Stimulated activated CD8-positive, alpha-beta memory T cell treated with anti-CD3 and anti-CD28 coated beads, Interleukin-2, amount 100 ng/mL, for 48 hours (primary cell): Measurements from ENCODE around the gene PDCD1.
A peak's percentile ranks its signal among the peaks of the same experiment; 100 is the strongest.
"Not testable (repeated sequence)": the region's sequence is repeated elsewhere in the genome, so short reads cannot be mapped to it uniquely, and the experiment has no call there.

Experiments used
- DNase-seq, 2 donors: peaks; one replicate each; pipeline ENCODE4 v3.0.0-alpha.2; 2020; ENCODE audit warnings: low read depth in 2 of 2

The PDCD1 gene

DNA sequence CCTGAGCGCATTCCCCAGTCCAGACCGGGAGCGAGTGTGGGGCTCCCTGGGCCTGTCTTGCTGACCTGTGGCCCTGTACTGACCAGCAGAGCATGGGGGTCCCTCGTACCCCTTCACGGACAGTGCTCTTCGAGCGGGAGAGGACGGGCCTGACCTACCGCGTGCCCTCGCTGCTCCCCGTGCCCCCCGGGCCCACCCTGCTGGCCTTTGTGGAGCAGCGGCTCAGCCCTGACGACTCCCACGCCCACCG is 44.4 kb downstream of the PDCD1 start:
- no peak for DNase-seq

DNA sequence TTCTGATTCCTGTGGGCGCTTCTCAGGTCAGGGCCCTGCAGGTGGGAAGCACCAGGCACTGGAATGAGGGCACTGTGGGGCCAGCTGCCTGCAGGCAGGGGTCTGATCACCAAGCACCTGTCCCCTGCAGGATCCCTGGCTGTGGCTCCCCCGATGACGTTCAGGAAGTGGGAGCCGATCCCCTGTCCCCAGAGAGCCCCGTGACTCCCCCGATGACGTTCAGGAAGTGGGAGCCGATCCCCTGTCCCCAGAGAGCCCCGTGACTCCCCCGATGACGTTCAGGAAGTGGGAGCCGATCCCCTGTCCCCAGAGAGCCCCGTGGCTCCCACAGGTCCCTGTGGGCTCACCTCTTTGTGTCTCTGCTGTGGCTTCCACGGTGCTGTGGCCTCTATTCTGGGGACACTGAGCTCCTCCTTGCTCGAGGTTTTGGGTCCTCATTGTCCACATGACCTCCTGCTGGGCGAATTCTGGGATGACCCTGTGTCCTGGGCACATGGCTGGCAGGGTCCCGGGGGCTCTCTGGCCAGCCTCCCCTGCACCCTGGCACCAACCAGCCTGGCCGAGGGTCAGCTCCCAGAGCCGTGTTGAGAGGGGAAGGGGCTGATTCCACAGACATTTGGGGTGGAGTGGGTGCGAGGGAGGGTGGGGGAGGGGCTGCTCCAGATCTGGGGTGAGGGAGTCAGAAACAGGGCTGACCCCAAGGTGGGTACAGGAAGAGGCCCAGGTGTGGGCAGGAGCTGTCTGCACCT is 44.9 kb downstream of the PDCD1 start:
- DNase-seq, result no peak

DNA sequence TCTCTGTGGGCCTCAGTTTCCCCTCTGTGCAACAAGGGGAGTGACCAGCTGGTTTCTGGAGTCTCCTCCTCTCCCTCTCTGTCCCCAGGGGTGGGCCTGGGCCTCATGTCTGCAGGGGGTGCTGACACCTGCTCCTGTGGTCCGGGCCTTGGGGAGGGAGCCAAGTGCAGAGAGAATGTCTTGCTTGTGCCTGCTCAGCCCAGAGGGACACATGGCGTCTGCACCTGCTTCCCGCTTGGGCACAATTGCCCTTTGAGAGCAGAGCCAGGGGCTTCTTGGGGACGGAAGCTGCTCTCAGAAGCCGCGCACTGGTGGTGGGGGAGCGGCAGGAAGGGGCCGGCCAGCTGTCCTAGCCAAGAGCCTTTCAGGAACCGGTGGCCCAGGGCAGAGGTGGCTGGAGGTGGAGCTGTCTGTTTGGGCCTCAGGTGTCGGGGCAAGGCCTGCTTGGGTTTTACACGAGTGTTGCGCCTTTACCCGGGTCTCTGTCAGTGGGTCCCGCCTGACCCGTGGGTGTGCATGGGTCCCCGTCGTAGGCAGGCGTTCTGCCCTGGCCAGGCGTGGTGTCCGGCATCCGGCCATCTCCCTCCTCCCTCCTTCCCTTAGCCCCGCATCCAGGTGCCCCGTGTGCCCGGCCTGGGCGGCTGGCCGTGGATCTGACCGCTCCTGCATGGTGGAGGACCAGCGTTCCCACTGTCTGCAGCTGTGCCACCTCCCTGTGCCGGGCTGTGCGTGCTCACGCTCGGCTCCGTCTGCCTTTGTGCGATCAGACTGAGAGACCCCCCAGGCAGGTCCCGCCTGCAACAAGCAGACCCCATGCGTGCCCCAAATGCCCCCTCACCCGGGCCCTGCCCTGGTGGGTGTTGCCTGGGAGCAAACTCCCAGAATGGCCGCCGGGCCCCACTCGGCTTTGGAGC is 45.7 kb downstream of the PDCD1 start:
- no peak for DNase-seq

DNA sequence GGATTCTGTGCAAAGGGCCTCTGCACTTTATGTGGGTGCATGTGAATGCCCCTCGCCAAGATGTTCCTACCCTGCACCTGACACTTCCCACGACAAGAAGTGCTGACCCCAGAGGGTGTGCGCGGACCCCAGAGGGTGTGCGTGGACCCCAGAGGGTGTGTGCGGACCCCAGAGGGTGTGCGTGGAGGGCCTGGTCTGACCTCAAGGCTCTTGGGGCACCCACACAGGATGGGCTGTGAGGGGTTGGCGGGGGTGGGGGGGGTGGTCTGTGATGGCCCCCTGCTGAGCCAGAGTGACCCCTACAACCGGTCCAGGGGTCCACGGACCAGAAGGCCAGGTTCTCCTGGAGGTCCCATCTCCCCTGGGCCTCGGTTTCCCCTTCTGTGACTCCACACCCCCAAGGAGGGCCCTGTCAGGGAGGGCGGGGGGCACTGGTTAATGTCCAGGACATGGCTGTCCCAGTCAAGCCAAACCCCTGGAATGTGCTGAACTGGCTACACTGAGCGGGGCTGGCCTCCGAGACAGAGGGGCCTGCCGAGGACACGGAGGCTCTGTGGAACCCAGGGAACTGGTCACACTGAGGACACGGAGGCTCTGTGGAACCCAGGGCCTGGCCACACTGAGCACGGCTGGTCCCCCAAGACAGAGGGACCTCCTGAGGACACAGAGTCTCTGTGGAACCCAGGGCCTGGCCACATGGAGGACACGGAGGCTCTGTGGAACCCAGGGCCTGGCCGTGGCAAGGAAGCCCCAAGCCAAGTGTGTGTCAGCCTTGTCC is 46.6 kb downstream of the PDCD1 start:
- DNase-seq, result no peak

DNA sequence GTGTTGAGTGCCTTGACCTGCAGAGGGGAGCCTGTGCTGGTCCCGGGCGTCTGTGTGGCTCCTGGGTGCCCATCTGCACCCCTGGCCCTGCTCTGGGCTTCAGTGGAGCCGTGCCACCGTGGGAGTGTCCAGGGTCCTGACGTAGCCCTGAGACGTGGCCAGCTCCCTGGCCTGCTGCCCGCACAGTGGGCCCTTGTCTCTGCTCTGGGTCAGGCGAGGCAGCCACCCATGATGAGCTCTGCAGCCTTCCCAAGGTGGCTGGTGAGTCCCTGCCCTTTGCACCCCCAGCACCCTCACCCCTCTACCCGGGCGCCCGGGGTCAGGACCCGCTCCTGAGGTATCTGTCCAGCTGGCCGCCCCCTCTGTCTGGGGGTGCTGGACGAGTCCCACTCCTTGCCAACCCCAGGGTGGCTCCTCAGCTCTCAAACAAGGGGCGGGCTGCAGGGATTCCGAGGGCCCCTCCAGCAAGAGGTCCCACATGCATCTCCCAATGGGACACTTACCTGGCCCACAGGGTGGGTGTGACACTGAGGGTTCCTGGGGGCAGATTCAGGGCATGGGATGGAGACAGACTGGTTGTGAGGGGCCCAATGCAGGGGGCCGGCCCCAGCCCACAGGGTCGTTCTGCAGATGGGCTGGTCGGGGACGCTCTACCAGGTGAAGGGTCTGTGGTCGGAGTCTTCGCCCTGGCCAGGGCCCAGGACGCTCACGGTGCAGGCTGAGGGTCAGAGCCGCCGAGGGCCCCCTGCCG is 47.3 kb downstream of the PDCD1 start:
- no peak for DNase-seq

DNA sequence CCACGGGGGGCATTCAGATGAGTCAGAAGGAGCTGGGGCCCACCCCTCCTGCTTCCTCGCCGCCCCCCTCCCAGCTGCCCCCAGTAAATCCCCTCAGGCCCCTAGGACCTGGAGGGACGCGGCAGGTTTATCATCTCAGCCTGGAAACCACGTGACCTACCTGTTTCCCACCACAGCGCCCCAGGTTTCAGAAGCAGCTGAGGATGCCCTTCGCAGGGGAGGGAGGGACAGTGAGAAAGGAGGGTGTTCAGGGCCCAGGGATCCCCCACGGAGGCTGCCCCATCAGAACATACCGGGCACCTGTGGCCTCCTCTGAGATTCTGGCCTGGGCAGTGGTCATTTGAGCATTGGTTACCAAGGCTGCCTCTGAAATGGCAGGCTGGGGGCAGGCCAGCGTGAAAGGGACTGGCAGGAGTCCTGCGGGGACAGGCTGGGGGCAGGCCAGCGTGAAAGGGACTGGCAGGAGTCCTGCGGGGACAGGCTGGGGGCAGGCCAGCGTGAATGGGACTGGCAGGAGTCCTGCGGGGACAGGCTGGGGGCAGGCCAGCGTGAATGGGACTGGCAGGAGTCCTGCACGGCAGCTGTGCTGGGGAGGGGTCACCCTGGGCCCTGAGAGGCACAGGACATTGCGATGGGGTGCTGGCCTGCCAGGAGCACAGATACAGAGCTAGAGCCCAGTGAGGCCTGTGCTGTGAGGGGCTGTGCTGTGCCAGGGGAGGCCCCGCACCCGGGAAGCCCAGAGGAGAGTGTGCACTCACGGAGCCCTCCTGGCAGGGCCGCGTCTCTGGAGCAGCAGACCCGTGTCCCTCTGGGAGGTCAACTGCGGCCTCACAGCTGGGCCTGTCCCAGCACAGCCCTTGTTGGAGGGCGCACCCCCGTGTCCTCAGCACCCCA is 48.1 kb downstream of the PDCD1 start:
- no peak for DNase-seq

DNA sequence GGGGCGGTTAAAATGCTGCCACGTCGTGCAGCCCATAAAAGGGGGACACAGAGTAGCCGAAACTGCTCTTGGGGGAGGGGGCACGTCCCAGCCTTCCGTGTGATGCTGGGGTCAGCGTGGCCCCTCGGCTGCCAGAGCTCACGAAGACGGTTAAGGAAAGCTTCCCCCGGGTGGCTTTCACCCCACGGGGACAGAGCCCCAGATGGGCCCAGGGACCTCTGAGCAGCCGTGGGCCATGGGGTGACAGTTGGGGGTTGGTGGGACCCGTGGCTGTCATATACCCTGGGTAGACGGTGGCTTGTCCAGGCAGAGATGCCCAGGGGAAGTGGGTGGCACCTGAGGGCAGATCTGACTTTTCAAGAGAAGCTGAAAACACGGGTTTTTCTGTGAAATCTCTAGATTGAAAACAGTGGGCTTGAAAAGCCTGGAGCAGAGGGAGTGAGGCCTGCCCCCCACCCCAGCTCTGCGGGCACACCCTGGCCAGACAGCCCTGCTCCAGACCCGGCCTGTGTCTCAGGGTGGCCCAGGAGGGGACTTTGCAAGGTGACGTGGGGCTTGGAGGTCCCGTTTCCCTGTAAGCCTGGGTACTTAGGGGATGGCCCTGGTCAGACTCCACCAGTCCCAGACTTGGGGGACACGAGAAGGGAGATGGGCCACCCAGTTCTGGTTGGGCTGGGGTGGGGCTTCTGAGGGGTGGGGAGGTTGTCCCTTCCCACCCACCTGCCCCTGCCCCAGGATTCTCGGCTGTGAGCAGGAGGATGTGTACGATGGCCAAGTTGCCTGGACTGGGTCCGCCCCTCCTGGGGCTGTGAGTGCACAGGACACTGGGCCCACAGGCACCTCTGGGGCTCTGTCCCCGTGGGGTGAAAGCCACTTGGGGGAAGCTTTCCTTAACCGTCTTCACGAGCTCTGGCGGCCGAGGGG is 49.0 kb downstream of the PDCD1 start:
- DNase-seq, result no peak

DNA sequence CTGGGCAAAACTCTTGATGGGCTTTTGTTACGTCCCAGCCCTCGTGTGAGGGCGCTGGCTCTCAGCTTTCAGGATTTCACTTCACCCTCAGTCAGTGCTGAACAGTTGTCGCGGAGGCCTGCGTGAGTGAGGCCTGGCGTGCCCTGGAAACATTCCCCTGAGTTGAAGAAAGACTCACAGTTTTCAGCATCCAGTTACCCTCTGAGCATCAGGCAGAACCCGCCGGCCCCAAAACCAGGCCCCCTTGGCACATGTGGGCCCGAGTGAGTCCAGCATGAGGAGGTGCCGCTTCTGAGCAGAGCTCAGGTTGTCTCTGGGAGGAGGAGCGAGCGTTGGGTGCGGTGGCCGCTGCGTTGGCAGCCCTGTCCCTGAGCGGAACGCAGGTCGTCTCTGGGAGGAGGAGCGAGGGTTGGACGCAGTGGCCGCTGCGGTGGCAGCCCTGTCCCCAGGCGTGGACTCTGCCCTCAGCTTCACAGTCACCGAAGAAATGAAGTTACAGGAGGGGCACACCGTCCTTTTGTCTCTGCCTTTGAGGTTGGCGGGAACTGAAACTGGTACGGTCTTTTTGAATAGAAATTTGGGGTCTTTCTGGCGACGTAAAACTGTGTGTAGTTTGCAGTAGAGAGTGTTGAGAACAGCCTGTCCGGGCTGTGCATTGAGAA is 49.8 kb downstream of the PDCD1 start, which contains the start of gene NEU4:
TSS of gene NEU4 (plus strand) at position 473 of the 662 bp plus-strand sequence. CDS start 5,292 bp downstream, outside the sequence.
- no peak for DNase-seq

DNA sequence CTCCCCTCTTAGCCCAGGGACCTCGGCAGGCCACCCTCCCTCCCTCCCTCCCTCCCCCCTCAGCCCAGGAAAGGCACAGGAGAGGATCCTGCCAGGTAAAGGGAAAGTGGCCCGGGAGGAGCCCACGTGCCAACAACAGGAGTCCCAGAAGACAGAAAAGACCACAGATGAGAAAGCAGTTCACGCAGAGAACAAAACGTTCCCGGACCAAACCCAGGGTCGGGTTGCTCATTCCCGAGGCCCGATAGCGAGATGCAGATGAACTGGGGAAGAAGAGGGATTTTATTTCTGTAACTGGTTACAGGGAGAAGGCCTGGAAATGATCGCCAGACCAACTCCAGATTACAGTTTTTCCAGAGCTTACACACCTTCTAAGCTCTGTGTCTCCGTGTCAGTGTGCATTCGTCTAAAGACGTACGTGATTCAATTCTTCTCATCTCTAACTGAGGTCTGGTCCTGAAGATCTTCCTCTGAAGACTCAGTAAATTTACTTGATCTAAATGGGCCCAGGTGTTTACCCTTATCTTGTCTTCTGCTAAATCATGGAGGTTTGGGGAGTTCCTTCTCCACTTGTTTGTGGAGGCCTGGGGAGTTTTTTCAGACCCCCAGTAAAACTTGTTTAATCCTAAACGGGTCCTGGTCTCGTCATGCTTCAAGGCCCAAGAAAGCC is 50.5 kb downstream of the PDCD1 start:
- no peak for DNase-seq

DNA sequence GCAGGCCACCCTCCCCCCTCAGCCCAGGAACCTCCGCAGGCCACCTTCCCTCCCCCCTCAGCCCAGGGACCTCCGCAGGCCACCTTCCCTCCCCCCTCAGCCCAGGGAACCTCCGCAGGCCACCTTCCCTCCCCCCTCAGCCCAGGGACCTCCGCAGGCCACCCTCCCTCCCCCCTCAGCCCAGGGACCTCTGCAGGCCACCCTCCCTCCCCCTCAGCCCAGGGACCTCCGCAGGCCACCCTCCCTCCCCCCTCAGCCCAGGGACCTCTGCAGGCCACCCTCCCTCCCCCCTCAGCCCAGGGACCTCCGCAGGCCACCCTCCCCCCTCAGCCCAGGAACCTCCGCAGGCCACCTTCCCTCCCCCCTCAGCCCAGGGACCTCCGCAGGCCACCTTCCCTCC is 52.5 kb downstream of the PDCD1 start:
- not testable (repeated sequence) for DNase-seq

DNA sequence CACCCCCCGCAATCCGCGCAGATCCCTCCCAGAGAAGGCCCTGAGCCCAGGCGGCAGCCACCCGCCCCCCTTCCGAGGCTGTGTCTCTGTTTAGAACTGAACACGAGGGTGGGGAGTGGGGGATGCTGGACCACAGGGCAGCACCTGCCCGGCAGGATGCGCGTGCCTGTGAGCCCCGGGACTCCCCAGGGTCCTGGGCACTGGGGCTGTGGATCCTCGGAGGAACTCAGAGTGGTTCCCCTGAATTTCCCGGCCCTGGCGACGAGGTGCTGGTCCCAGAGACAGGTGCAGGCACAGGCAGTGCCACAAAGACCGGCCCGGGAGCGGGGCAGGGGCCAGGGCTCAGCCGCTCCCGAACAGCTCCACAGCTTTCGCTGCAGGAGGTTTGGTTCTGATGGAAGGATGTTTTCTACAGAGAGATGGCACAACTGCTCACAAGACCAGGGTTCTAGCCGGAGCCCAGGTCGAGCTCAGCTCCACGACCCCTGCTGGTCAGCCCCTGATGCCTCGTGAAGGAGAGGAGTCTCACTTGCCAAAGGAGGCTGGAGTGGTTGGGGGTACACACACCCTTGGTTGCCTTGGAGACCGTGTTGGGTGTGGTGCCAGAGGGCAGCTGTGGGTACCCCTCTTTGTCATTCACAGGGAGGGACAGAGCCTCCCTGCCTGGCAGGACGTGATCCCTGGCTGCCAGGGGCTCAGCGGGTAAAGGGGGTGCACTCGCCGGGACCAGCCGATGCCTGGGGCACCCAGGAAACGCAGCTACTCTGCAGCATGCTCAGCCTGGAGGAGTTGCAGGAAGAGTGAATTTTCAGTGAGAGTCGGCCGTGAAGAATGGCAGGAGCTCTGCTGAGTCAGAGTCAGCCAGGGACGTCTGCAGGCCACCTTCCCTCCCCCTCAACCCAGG is 54.1 kb downstream of the PDCD1 start:
- no peak for DNase-seq

DNA sequence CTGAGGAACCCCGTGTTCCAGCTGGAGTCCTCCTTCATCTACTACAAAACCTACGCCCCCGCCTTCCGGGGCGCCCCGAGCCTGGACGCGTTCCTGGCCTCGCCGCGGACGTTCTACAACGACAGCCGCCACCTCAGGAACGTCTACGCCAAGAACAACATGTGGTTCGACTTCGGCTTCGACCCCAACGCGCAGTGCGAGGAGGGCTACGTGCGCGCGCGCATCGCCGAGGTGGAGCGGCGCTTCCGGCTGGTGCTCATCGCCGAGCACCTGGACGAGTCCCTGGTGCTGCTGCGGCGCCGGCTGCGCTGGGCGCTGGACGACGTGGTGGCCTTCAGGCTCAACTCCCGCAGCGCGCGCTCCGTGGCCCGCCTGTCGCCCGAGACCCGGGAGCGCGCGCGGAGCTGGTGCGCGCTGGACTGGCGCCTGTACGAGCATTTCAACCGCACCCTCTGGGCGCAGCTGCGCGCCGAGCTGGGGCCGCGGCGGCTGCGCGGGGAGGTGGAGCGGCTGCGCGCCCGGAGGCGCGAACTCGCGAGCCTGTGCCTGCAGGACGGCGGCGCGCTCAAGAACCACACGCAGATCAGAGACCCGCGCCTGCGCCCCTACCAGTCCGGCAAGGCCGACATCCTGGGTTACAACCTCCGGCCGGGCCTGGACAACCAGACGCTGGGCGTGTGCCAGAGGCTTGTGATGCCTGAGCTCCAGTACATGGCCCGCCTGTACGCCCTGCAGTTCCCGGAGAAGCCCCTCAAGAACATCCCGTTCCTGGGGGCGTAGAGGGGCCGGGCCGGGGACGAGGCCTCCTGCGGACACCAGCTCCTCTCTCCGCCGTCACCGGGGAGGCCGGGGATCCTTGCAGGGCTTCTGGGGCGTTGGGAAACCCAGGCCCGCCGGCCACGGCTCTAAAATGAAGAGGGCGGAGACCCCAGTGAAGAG is 55.0 kb downstream of the PDCD1 start:
- DNase-seq, result peak; percentile 36 to 50

DNA sequence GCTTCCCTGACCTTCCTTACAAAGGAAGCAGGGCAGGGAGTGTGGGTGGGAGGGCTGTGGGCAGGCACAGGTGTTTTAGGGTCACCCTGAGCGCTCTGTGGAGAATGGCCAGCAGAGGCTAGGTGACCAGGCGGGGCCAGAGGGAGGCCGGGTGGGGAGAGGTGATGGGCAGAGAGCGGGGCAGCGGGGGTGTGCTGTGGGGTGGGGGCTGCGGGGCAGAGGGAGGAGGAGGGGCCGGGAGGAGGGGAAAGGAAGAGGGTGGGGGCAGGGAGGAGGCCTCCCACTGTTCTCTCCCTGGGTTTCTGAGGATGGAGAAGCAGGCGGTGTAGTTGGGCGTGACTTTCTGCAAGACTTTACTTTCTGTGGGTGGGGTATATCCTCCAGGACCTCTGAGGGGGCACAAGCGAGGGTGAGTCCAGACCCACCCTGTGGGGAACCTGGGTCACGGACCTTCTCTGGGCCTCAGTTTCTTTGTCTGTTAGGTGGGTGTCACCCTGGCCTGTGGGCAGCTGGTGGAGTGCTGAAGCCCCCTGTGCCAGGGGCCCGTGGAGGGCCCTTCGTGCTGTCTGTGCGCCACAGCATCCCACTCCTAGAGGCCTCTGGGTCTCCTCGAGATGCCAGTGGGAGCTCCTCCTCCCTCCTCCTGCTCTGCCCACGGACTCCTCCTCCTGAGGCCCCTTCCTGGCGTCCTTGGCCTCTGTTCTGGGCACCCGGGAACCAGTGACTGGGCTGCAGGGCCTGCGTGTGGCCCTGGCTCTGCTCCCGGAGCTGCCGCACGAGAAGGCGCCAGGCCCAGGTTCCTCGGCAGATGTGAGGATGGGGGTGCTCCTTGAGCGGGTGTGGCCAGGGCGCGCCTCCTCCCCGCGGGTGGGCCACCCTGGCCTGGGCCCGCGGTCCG is 56.0 kb downstream of the PDCD1 start:
- no peak for DNase-seq

DNA sequence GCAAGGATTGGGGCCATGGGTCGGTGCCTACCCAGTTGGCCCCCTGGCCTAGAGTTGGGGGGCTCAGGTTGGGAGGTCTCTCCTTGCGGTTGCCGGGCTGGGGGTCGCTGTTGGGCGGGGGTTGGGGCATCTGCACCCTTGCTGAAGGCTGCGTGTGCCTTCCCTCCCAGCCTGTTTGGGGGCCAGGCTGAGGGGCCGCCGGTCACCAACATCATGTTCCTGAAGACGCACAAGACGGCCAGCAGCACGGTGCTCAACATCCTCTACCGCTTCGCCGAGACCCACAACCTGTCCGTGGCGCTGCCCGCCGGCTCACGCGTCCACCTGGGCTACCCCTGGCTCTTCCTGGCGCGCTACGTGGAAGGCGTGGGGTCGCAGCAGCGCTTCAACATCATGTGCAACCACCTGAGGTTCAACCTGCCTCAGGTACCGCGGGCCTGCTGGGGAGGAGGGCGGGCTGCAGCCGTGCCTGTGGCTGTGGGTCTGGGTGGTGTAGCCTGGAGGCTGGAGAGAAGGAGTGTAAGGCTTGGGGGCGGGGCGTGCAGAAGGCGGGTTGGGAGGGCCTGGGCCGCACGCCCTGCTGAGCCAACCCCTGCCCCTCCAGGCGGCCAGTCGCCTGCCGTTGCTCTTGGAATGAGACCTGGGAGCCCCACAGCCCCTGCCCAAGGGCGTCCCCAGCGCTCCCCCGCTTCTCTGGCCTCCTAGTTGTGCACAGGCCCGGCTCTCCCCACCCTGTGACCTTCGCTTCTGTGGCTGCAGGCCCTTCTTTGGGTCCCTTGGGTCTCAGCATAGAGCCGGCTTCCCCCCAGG is 56.9 kb downstream of the PDCD1 start:
- no peak for DNase-seq
